GM19193 (cell line): ENCODE measurements around the gene MLF2.

Source experiments
- POLR2A ChIP-seq: IDR thresholded peaks from 4 replicates; pipeline ENCODE4 v1.6.1; 2011; ENCODE audit not compliant: insufficient read depth, insufficient read length; ENCODE audit errors: extremely low read depth

MLF2 gene

GRCh38 chr12:6782850-6783566, 30.1 kb upstream of the MLF2 start:
- no peak for TF ChIP-seq POLR2A

GRCh38 chr12:6782119-6782518, 29.2 kb upstream of the MLF2 start:
- TF ChIP-seq POLR2A, result no peak

DNA sequence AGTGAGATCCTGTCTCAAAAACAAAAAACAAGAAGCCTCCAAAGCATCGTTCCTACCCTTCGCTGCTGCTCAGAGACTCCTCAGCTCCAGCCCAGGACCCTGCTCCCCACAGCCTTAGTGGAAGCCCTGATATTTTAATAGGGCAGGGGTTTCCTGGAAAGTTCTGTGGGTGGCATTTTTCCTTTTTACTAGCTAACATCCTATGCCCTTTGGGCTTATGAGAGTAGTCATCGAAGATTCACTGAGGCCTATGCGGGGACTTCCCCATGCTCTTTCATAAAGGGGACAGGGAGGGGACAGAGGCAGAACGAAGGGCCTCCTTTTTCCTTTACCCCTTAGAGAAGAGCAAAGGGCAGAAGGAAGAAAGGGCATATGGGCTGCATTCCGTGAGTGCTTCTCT, 27.6 kb upstream of the MLF2 start:
- TF ChIP-seq POLR2A, result no peak

DNA sequence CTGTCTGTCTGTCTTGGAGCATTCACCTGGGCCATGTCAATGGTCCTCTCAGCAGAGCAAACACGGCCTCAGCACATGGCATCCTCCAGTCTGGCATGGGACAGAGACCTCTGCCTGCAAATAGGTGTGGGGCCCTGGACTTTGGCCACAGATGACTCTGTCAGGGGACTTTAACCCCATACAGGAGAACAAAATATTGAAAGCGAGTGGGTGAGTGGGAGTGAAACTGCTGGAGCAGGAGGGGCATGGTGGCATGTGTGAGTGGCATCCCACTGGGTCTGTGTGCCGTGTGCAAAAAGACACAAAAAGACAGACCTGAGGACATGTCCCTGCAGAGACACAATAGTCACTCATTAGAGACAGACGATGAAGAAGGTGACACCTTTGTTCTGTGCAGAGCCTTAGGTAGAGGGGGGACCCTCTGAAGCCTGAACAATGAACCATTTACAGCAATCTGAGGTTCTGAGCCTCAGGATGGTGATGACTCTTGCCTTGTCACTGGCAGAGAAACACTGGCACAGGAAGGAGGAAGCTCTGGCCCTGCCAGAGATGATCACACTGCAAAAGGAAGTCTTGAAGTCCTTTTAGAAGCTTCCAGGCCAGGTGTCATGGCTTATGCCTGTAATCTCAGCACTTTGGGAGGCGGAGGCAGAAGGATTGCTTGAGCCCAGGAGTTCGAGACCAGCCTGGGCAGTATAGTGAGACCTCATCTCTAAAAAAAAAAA, 26.9 kb upstream of the MLF2 start:
- TF ChIP-seq POLR2A, result no peak

GRCh38 chr12:6778574-6779550, 25.9 kb upstream of the MLF2 start:
- peak; percentile 16 for TF ChIP-seq POLR2A

DNA sequence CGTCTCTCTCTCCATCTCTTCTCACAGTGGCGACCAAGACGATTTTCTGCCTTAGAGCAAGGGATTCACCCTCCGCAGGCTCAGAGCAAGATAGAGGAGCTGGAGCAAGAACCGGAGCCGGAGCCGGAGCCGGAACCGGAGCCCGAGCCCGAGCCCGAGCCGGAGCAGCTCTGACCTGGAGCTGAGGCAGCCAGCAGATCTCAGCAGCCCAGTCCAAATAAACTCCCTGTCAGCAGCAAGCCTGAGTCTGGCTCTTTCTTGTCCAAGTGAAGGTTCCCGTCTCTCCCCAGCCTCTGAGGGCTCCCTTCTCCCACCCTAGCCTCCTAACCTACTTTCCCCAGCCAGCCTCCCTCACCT, 25.3 kb upstream of the MLF2 start:
- no peak for TF ChIP-seq POLR2A

DNA sequence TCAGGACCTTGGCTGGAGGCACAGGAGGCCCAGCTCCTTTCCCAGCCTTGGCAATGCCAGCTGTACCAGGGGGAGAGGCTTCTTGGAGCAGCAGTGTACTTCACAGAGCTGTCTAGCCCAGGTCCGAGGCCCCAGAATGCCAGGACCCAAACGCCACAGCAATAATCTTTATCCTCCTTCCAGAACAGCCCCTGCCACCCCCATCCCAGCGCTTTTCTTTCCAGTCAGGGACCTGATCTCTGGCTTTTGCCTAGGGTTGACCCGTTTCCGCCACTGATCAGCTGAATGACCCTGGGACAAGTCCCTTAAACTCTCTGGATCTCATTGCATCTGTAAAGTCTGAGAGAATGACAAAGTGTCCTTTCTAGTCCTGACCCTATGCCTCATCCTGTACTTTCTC, 24.4 kb upstream of the MLF2 start:
- no peak for TF ChIP-seq POLR2A

DNA sequence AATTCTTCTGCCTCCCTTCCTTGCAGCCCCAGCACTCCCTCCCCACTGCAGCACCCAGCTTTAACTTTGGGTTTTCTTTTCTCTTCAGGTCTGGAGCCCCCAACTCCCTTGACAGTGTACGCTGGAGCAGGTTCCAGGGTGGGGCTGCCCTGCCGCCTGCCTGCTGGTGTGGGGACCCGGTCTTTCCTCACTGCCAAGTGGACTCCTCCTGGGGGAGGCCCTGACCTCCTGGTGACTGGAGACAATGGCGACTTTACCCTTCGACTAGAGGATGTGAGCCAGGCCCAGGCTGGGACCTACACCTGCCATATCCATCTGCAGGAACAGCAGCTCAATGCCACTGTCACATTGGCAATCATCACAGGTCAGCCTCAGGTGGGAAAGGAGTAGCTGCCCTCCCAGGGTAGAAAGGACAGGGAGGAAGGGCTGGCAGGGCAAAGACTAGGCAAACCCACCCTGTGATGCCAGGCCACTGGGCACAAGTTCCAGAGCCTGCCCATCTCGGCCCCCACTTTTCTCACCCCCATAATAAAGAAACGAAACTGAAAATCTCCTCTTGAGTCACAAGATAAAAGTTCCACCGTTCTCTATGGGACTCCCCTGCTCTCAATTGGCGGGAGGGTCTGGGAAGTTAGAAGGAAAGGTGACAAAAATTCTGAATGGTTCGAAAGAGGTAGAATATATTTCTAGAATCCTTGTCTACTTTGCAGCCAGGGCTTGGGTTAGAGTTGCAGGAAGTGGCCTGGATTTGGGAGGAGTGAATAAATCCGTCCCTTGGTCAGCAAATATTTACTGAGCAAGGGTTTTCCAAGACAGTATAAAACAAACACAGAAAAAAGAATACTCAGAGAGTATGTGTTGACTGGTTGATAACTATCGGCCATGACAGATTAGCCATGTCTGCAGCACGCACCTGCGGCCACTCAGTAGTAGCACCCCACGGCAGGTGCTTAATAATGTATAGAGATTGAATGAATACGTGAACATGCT, 22.5 kb upstream of the MLF2 start:
- TF ChIP-seq POLR2A, result no peak

DNA sequence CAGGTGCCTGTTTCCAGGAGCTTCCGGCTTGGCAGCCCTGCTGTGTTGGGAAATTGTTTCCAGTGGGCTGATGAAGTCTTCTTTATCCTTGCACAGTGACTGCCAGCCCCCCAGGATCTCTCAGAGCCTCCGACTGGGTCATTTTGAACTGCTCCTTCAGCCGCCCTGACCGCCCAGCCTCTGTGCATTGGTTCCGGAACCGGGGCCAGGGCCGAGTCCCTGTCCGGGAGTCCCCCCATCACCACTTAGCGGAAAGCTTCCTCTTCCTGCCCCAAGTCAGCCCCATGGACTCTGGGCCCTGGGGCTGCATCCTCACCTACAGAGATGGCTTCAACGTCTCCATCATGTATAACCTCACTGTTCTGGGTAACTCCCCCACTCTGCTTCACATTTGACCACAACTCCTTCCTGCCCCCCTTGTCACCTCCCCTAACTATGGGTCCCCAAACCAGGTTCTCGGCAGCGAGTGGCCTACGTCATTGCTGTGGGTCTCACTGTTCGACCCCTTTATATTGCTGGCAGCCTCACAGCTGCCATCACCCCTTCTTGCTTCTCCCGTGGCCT, 21.6 kb upstream of the MLF2 start:
- TF ChIP-seq POLR2A, result no peak

GRCh38 chr12:6773590-6774351, 20.8 kb upstream of the MLF2 start:
- peak; percentile 18 for TF ChIP-seq POLR2A

DNA sequence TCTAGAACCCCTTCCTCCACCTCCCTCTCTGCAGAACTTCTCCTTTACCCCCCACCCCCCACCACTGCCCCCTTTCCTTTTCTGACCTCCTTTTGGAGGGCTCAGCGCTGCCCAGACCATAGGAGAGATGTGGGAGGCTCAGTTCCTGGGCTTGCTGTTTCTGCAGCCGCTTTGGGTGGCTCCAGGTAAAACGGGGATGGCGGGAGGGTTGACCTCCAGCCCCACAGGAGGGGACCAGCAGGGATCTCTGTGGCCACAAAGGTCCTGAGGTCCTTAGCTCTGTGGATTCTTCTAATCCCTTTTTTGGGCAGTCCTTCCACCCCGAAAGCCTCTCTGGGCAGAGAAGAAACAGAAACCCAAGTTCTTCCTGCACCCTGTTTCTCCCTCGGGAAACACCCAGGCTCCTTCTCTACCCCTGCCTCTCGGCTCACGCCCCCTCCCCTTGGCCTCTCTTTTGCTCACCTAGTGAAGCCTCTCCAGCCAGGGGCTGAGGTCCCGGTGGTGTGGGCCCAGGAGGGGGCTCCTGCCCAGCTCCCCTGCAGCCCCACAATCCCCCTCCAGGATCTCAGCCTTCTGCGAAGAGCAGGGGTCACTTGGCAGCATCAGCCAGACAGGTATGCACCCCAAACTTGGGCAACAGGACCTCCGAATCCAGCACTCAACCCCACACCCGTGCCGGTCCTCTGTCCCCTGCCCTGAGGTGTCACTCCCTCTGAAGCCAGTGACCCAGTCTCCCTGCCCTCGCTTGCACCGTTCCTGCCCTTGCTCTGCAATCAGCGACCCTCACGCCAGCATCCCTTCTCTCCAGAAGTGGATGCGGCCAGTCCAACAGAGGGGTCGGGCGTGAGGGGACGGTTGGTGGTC, 20.0 kb upstream of the MLF2 start:
- TF ChIP-seq POLR2A, result no peak

DNA sequence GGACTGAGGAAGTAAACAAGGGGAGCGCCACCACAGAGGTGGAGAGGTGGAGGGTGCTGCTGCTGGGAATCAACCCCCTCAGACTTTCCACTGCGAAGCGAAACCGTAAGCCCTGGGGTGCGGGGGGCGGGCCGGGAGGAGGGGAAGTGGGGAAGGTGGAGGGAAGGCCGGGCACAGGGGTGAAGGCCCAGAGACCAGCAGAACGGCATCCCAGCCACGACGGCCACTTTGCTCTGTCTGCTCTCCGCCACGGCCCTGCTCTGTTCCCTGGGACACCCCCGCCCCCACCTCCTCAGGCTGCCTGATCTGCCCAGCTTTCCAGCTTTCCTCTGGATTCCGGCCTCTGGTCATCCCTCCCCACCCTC, 19.4 kb upstream of the MLF2 start, which contains the start of gene LAG3:
LAG3 (plus strand) TSS at position 190 of the 365 bp plus-strand sequence. CDS start 333 bp downstream, outside the sequence.
- peak; percentile 49 for TF ChIP-seq POLR2A
